ENCODE results near the gene SSNA1. TPM values are rescaled to one million over a fixed set of nuclear protein-coding genes. Genes with fewer than 3 reads are reported as not detected.

The SSNA1 gene
- total and polyA plus RNA-seq, 8 donors = 28.1 to 154 (median 122) TPM

DNA sequence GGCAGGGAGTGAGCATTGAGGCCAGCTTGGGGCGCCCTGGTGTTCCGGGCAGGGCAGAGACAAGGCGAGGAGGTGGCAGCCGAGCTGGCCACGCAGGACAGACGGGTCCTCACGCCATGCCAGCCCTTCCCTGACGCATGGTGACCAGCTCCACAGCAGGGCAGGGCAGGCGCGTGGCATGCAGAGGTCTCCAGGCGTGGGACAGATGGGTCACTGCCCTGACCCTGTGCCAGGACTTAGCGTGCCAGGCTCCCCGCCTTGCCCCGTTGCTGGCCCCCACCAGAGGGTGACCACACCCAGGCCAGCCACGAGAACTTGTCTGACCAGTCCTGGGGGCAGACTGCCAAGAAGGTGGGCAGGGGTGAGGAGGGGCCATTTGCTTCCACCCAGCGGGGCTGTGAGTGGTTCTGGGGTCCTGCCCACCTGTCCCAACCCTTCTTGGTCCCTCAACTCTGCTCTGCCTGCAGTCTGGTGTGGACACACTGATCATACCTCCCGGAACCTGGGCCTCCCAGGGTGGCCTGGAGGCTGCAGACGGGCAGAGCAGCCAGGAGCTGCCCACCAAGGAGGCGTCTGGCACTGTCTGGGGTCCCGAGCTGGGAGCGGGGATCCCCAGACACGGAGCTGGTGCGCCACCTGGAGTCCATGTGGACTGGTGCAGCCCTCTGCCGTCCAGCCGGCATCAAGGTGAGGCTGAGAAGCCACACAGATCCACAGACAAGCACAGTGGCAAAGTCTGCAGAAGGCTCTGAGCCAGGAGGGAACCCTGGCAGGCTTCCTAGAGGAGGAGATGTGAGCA is 38.8 kb downstream of the SSNA1 start, which contains the start of gene RNF224:
RNF224 (plus strand) TSS at position 449 of the 799 bp plus-strand sequence. CDS start 834 bp downstream, outside the sequence.
- peaks cover 3 to 59% (median 40%) of the 10 kb centered on the region in 3 donors for H3K27me3 ChIP-seq
- peak; percentile 93 to 97 for DNase-seq
- no peaks in the 10 kb centered on the region for H3K36me3 ChIP-seq
- no peaks in the 10 kb centered on the region for H3K9me3 ChIP-seq
- 18 to 58% (median 21%) methylated on average over 7 to 25 of the region's 25 CpGs for WGBS, 5 donors
- peaks cover 31 to 63% (median 61%) of the 10 kb centered on the region in 4 donors for H3K4me1 ChIP-seq
- H3K4me3 ChIP-seq = peak within 1 kb of the TSS in 1 of 4 donors; percentile 22
- TF ChIP-seq, protein P1, sequence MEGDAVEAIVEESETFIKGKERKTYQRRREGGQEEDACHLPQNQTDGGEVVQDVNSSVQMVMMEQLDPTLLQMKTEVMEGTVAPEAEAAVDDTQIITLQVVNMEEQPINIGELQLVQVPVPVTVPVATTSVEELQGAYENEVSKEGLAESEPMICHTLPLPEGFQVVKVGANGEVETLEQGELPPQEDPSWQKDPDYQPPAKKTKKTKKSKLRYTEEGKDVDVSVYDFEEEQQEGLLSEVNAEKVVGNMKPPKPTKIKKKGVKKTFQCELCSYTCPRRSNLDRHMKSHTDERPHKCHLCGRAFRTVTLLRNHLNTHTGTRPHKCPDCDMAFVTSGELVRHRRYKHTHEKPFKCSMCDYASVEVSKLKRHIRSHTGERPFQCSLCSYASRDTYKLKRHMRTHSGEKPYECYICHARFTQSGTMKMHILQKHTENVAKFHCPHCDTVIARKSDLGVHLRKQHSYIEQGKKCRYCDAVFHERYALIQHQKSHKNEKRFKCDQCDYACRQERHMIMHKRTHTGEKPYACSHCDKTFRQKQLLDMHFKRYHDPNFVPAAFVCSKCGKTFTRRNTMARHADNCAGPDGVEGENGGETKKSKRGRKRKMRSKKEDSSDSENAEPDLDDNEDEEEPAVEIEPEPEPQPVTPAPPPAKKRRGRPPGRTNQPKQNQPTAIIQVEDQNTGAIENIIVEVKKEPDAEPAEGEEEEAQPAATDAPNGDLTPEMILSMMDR (IDR thresholded peaks at IDR 0.05) = peak in 5 of 7 experiments; percentile 84 to 98 (median 91)
- peak; percentile 19 to 82 (median 74) for TF ChIP-seq POLR2AphosphoS5 (IDR thresholded peaks at IDR 0.05)
- TF ChIP-seq EP300 (IDR thresholded peaks at IDR 0.05) = no peak
- H3K27ac ChIP-seq = peak within 1 kb of the TSS; percentile 75 to 98 (median 81)
- intact Hi-C loops (cut with DNase I; ENCODE audit: low total_unique reads) = loop anchor here (5.0 kb wide), 1 partner anchor 110 kb away; no protein-coding TSS in a partner anchor

- Histone ChIP-seq H3K27me3 (peaks cover 8 to 61% (median 46%) of the 10 kb centered on the region in 3 donors), H3K27ac (peak overlapping the region in 2 of 5 donors; percentile 81 to 89), H3K9me3 (no peaks in the 10 kb centered on the region), H3K4me1 (peaks cover 24 to 63% (median 54%) of the 10 kb centered on the region in 4 donors), H3K36me3 (no peaks in the 10 kb centered on the region), H3K4me3 (peak overlapping the region in 1 of 4 donors; percentile 22)
- TF ChIP-seq POLR2AphosphoS5 (IDR thresholded peaks at IDR 0.05) = no peak
- intact Hi-C loops (cut with DNase I; ENCODE audit: low total_unique reads) = loop anchor here (5.0 kb wide), 1 partner anchor 111 kb away; no protein-coding TSS in a partner anchor
- 15 to 32% (median 17%) methylated on average over 6 to 18 of the region's 18 CpGs for WGBS, 5 donors
- DNase-seq = peak in 1 of 2 donors; percentile 32
Measured at GRCh38 chr9:137227853-137228505, 39.5 kb downstream of the SSNA1 start.

DNA sequence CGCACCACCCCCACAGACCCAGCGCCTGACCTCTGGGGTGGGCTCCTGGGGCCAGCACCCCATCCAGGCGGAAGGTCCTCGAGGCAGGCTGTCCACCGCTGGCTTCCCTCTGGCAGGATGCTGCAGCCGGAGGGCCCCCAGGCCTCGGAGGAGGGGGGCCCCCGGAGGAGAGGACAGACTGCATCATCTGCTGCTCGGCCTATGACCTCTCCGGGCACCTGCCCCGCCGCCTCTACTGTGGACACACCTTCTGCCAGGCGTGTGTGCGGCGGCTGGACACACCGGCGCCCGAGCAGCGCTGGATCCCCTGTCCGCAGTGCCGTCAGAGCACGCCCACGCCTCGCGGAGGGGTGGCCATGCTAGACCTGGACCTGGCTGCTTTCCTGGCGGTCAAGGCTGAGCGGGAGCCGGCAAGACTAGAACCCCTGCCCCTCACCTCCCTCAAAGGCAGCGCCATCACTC is 40.1 kb downstream of the SSNA1 start:
- Histone ChIP-seq H3K4me3 (peak overlapping the region in 1 of 4 donors; percentile 22), H3K36me3 (no peaks in the 10 kb centered on the region), H3K27me3 (peaks cover 11 to 67% (median 51%) of the 10 kb centered on the region in 3 donors), H3K27ac (no peak overlapping the region), H3K9me3 (no peaks in the 10 kb centered on the region), H3K4me1 (peaks cover 22 to 64% (median 52%) of the 10 kb centered on the region in 4 donors)
- WGBS, 5 donors = 33 to 41% (median 39%) methylated on average over 3 to 29 of the region's 29 CpGs
- TF ChIP-seq POLR2AphosphoS5 (IDR thresholded peaks at IDR 0.05) (no peak), EP300 (IDR thresholded peaks at IDR 0.05) (no peak), POLR2A (IDR thresholded peaks at IDR 0.05) (no peak)
- TF ChIP-seq, protein P1 (IDR thresholded peaks at IDR 0.05) = no peak
- intact Hi-C loops (cut with DNase I; ENCODE audit: low total_unique reads) = loop anchor here (5.0 kb wide), 1 partner anchor 111 kb away; no protein-coding TSS in a partner anchor
- DNase-seq = no peak

DNA sequence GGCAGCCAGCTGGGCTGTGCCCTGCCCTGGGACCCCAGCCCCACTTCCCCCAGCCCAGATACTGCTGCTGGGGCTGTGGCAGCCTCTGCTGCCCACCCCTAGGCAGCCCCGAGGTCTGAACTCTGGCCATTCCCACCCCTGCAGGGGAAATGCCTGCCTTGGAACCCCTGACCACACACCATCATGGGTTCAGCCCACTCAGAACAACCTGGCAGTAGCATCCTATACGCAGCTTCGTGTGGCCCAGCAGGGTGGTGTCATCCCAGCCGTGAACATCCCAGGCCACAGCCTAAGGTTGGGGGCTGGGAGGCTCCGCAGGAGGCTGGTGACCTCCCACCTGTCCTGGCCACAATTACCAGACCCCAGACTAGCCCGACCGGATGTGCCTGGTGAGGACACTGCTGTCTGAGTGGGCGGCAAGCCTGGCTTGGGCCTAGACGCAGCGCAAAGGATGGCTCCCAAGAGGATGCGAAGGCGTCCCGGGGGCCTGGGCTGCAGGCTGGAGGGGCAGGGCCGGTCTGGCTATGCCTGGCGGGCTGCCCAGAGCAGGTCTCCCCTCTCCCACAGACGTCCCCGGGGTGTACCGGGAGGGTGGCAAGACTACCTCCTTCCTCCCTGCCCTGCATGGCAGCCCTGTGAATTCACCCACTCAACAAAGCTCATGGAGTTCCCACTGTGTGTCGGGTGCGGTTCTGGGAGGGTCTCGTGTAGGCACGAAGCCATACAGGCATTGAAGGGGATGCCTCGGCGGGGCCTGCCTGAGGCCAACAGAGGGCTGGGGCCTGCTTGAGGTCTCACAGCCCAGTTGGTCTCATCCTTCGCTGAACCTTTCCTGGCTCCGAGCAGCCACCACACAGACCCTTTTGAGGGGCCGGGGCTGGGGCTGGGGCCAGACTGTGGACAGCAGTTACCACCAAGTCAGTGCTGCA is 40.8 kb downstream of the SSNA1 start:
- WGBS, 5 donors = 68 to 82% (median 77%) methylated on average over 15 to 27 of the region's 27 CpGs
- Histone ChIP-seq H3K4me1 (peaks cover 18 to 57% (median 48%) of the 10 kb centered on the region in 4 donors), H3K4me3 (no peak overlapping the region)

More for the DNA sequence above, 40.8 kb downstream of the SSNA1 start:
- no peak for DNase-seq
- Histone ChIP-seq H3K36me3 (no peaks in the 10 kb centered on the region), H3K27me3 (peaks cover 11 to 74% (median 58%) of the 10 kb centered on the region in 3 donors), H3K27ac (no peak overlapping the region), H3K9me3 (no peaks in the 10 kb centered on the region)
- intact Hi-C loops (cut with DNase I; ENCODE audit: low total_unique reads) = loop anchor here (5.0 kb wide), 1 partner anchor 112 kb away; no protein-coding TSS in a partner anchor
- TF ChIP-seq POLR2A (IDR thresholded peaks at IDR 0.05) (no peak), EP300 (IDR thresholded peaks at IDR 0.05) (no peak), POLR2AphosphoS5 (IDR thresholded peaks at IDR 0.05) (no peak)
- TF ChIP-seq, protein P1 (IDR thresholded peaks at IDR 0.05) = no peak
